ENCODE measurements around the gene BEAN1.

BEAN1 gene

GRCh38 chr16:66419527-66419926 is 7.6 kb upstream of the BEAN1 start:
- DNase-seq (ENCODE audit: low read depth in 2 of 2): no peak

- DNase-seq (ENCODE audit: low read depth in 2 of 2): no peak
Observed at GRCh38 chr16:66420396-66420795, 6.7 kb upstream of the BEAN1 start.

GRCh38 chr16:66421891-66422290 is 5.2 kb upstream of the BEAN1 start:
- DNase-seq (ENCODE audit: low read depth in 2 of 2): no peak

GRCh38 chr16:66422366-66422765 is 4.7 kb upstream of the BEAN1 start:
- no peak for DNase-seq (ENCODE audit: low read depth in 2 of 2)

GRCh38 chr16:66423177-66423576 is 3.9 kb upstream of the BEAN1 start:
- DNase-seq (ENCODE audit: low read depth in 2 of 2): no peak

- no peak for DNase-seq (ENCODE audit: low read depth in 2 of 2)
Observed at GRCh38 chr16:66425651-66426050, 1.4 kb upstream of the BEAN1 start.

GRCh38 chr16:66426112-66427035 is 721 bp upstream of the BEAN1 start:
- DNase-seq (ENCODE audit: low read depth in 2 of 2): no peak

- DNase-seq (ENCODE audit: low read depth in 2 of 2): no peak
Observed at GRCh38 chr16:66427871-66428681, 981 bp downstream of the BEAN1 start.

GRCh38 chr16:66428682-66429251 is 1.7 kb downstream of the BEAN1 start:
- DNase-seq (ENCODE audit: low read depth in 2 of 2): no peak

GRCh38 chr16:66429290-66429962 is 2.3 kb downstream of the BEAN1 start:
- no peak for DNase-seq (ENCODE audit: low read depth in 2 of 2)

- DNase-seq (ENCODE audit: low read depth in 2 of 2): no peak
Observed at GRCh38 chr16:66430214-66430613, 3.1 kb downstream of the BEAN1 start.

GRCh38 chr16:66431760-66432159 is 4.7 kb downstream of the BEAN1 start:
- no peak for DNase-seq (ENCODE audit: low read depth in 2 of 2)

- no peak for DNase-seq (ENCODE audit: low read depth in 2 of 2)
Observed at GRCh38 chr16:66432429-66432828, 5.3 kb downstream of the BEAN1 start.

- DNase-seq (ENCODE audit: low read depth in 2 of 2): no peak
Observed at GRCh38 chr16:66434619-66435430, 7.7 kb downstream of the BEAN1 start.

- no peak for DNase-seq (ENCODE audit: low read depth in 2 of 2)
Observed at GRCh38 chr16:66435896-66436295, 8.8 kb downstream of the BEAN1 start.

GRCh38 chr16:66437391-66437945 is 10.4 kb downstream of the BEAN1 start:
- no peak for DNase-seq (ENCODE audit: low read depth in 2 of 2)

GRCh38 chr16:66438536-66438935 is 11.4 kb downstream of the BEAN1 start:
- no peak for DNase-seq (ENCODE audit: low read depth in 2 of 2)

GRCh38 chr16:66439051-66439730 is 12.1 kb downstream of the BEAN1 start:
- DNase-seq (ENCODE audit: low read depth in 2 of 2): no peak

GRCh38 chr16:66440271-66440802 is 13.2 kb downstream of the BEAN1 start:
- DNase-seq (ENCODE audit: low read depth in 2 of 2): no peak

- no peak for DNase-seq (ENCODE audit: low read depth in 2 of 2)
Observed at GRCh38 chr16:66440970-66441369, 13.9 kb downstream of the BEAN1 start.
